A673 (cell line): ENCODE measurements around the gene CCL21. TPM values are rescaled to one million over a fixed set of nuclear protein-coding genes. Genes with fewer than 3 reads are reported as not detected.

Experiments
- BruUV-seq: library from RNA; stranded (reverse); fragments of 400-500 nt; replicated peaks from 2 replicates; lab custom pipeline; 2021; lab: Mats Ljungman, UMichigan
- CTCF ChIA-PET: fragments of 300-600 bp; sonication (Branson Sonifier 250); formaldehyde crosslinking; loops from one replicate; lab custom pipeline; 2022; ENCODE audit warnings: antibody characterized with exemption; lab: Charles Lee
- POLR2A ChIA-PET: fragments of 300-600 bp; sonication (Branson Sonifier 250); formaldehyde crosslinking; loops from one replicate; lab custom pipeline; 2022; ENCODE audit warnings: antibody characterized with exemption; ENCODE audit not compliant: low non-redundant PET; lab: Charles Lee
- DNase-seq: peaks from one replicate; pipeline ENCODE4 v3.0.0-alpha.2; 2015; ENCODE audit warnings: low spot score
- H3K27ac ChIP-seq: fragments of 200-600 bp; sonication (generic); 2 replicates; pipeline ENCODE4 v1.5.1; 2016; ENCODE audit warnings: mixed run types, low read depth, mild to moderate bottlenecking, mixed read lengths, antibody characterized with exemption, low read length; ENCODE audit not compliant: poor library complexity, severe bottlenecking
- H3K27me3 ChIP-seq: fragments of 200-600 bp; sonication (generic); replicated peaks from 2 replicates; pipeline ENCODE4 v1.6.1; 2017; ENCODE audit warnings: mixed run types, low read depth, mild to moderate bottlenecking, mixed read lengths, antibody characterized with exemption, low read length; ENCODE audit not compliant: insufficient read depth, poor library complexity
- H3K36me3 ChIP-seq: fragments of 200-600 bp; sonication (generic); 2 replicates; pipeline ENCODE4 v1.6.1; 2016; ENCODE audit warnings: mixed run types, mild to moderate bottlenecking, mixed read lengths, antibody characterized with exemption, low read length; ENCODE audit not compliant: insufficient read depth, poor library complexity, severe bottlenecking
- H3K4me1 ChIP-seq: fragments of 200-600 bp; sonication (generic); 2 replicates; pipeline ENCODE4 v1.6.1; 2017; ENCODE audit warnings: mixed run types, mild to moderate bottlenecking, mixed read lengths, antibody characterized with exemption, low read length; ENCODE audit not compliant: insufficient read depth, poor library complexity, severe bottlenecking
- H3K4me3 ChIP-seq: fragments of 200-600 bp; sonication (generic); 2 replicates; pipeline ENCODE4 v1.5.1; 2016; ENCODE audit warnings: low read depth, mixed run types, mild to moderate bottlenecking, mixed read lengths, low read length; ENCODE audit not compliant: poor library complexity, severe bottlenecking
- H3K9me3 ChIP-seq: fragments of 200-600 bp; sonication (generic); 2 replicates; pipeline ENCODE4 v1.6.1; 2016; ENCODE audit warnings: mixed run types, low read depth, mild to moderate bottlenecking, mixed read lengths, antibody characterized with exemption, low read length; ENCODE audit not compliant: poor library complexity, severe bottlenecking
- EZH2 ChIP-seq: fragments of 200-600 bp; sonication (generic); IDR thresholded peaks from 2 replicates; pipeline ENCODE4 v1.6.1; 2017; ENCODE audit warnings: borderline replicate concordance, low read depth, mild to moderate bottlenecking, mixed read lengths, antibody characterized with exemption, low read length; ENCODE audit not compliant: poor library complexity, severe bottlenecking
- intact Hi-C: fragments of 100-400 bp; cut with micrococcal nuclease; formaldehyde crosslinking; loops from one replicate; pipeline ENCODE4 v1.10.0; 2022; ENCODE audit not compliant: unreplicated experiment
- total RNA-seq: library from RNA; stranded (reverse); gene quantifications from 2 replicates; pipeline ENCODE4 v1.2.3, GENCODE V29; 2021
- TF ChIP-seq, protein P1 (sequence below): fragments of 300-800, 200-600 bp; sonication (generic); conservative IDR thresholded peaks from 2 replicates; pipeline ENCODE4 v1.5.1; 2017; ENCODE audit warnings: low read depth, mild to moderate bottlenecking, antibody characterized with exemption, low read length, moderate library complexity, mixed read lengths

The CCL21 gene
- total RNA-seq, 1 experiment from 2014 or later = not detected

GRCh38 chr9:34709196-34709978 lies 549 bp downstream of the CCL21 start:
- no peak for TF ChIP-seq EZH2
- DNase-seq = no peak
- Histone ChIP-seq H3K36me3 (no peaks in the 10 kb centered on the region), H3K27ac (no peak overlapping the region), H3K27me3 (peaks cover 20% of the 10 kb centered on the region), H3K4me1 (no peaks in the 10 kb centered on the region), H3K4me3 (no peak overlapping the region), H3K9me3 (no peaks in the 10 kb centered on the region)
- intact Hi-C loops = no loop called here
- ChIA-PET CTCF (no interaction called here), POLR2A (no interaction called here)
- BruUV-seq = no TSS peak

GRCh38 chr9:34707130-34707529 lies 2.8 kb downstream of the CCL21 start:
- Histone ChIP-seq H3K4me1 (no peaks in the 10 kb centered on the region), H3K27me3 (peaks cover 2% of the 10 kb centered on the region), H3K9me3 (no peaks in the 10 kb centered on the region), H3K27ac (no peak overlapping the region), H3K4me3 (no peak overlapping the region), H3K36me3 (no peaks in the 10 kb centered on the region)
- no TSS peak for BruUV-seq
- POLR2A ChIA-PET = no interaction called here
- TF ChIP-seq, protein P1, sequence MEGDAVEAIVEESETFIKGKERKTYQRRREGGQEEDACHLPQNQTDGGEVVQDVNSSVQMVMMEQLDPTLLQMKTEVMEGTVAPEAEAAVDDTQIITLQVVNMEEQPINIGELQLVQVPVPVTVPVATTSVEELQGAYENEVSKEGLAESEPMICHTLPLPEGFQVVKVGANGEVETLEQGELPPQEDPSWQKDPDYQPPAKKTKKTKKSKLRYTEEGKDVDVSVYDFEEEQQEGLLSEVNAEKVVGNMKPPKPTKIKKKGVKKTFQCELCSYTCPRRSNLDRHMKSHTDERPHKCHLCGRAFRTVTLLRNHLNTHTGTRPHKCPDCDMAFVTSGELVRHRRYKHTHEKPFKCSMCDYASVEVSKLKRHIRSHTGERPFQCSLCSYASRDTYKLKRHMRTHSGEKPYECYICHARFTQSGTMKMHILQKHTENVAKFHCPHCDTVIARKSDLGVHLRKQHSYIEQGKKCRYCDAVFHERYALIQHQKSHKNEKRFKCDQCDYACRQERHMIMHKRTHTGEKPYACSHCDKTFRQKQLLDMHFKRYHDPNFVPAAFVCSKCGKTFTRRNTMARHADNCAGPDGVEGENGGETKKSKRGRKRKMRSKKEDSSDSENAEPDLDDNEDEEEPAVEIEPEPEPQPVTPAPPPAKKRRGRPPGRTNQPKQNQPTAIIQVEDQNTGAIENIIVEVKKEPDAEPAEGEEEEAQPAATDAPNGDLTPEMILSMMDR = no peak
- no peak for TF ChIP-seq EZH2
- DNase-seq = no peak
- CTCF ChIA-PET = interaction anchor here (0.6 kb wide), 1 partner anchor 313 kb away, joined by 4 read pairs; no protein-coding TSS in a partner anchor
- intact Hi-C loops = no loop called here

DNA sequence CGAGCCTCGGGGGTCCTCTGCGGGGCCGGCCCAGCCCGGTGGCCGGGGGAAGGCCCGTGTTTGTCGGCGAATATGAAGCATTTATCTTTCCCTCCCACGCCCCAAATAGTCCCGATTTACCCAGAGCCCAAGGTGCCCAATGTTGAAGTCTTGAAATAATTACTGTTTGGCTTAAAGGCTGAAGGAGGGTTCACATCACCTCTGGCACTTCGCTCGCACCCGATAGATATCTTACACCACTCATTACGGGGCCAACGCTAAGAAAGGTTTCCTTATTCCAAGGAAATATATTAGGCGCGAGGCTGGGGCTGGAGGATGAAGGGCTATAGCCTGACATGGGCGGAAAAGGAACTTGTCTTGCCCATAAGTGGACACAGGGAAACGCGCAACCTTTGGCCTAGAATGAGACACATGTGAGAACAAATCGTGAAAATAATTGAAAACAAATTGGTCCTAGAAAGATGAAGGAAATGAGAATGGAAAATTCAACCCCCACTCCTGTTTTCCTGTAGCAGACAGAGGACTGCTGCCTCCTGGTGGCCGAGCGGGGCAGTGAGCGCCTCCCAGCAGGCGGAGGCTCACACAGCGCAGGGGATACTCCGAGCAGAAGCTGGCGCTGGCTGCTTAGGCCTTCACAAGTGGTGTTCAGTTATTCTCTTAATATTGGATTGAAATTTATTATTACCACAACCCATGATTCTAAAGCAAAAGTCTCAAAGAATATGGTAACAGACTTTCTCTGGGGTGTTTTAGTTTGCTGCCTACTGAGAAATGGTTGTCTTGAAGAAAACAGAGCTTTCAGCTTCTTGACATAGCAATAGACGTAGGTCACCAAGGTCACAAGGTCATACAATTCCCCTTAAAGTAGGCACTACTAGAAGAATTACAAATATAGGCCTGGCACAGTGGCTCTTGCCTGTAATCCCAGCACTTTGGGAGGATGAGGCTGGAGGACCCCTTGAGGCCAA lies 7.9 kb downstream of the CCL21 start:
- TF ChIP-seq EZH2 = no peak
- TF ChIP-seq, protein P1 = peak; percentile 99
- no peaks in the 10 kb centered on the region for H3K4me1 ChIP-seq
- peaks cover 5% of the 10 kb centered on the region for H3K27me3 ChIP-seq
- H3K4me3 ChIP-seq = peak overlapping the region; percentile 61
- POLR2A ChIA-PET = interaction anchor here (0.5 kb wide), 1 partner anchor 1589 kb away, joined by 4 read pairs; no protein-coding TSS in a partner anchor
- BruUV-seq = no TSS peak
- H3K9me3 ChIP-seq = no peaks in the 10 kb centered on the region
- H3K27ac ChIP-seq = no peak overlapping the region
- H3K36me3 ChIP-seq = no peaks in the 10 kb centered on the region
- intact Hi-C loops = loop anchor here (2.0 kb wide), 1 partner anchor 27 kb away; no protein-coding TSS in a partner anchor
- CTCF ChIA-PET = interaction anchor here (0.7 to 1.0 kb wide), 5 partner anchors 10 to 292 kb away, joined by 3 to 8 read pairs (median 4); no protein-coding TSS in a partner anchor
- DNase-seq = peak; percentile 81
